G401 (cell line): ENCODE measurements around the gene SEMA4C. TPM values are rescaled to one million over a fixed set of nuclear protein-coding genes. Genes with fewer than 3 reads are reported as not detected.
"Not testable (repeated sequence)": the region's sequence is repeated elsewhere in the genome, so short reads cannot be mapped to it uniquely, and the experiment has no call there.

ENCODE experiments used
- DNase-seq: peaks from one replicate; pipeline ENCODE4 v3.0.0-alpha.2; 2015; ENCODE audit warnings: low spot score
- in situ Hi-C: cut with HindIII; loops from 2 replicates; pipeline ENCODE4 v1.10.0; 2016; ENCODE audit warnings: low sequenced_read_pairs, mixed read lengths
- total RNA-seq: library from RNA; depleted of rRNA; stranded (reverse); fragments of >200 nt; shearing (Covaris generic); gene quantifications from 2 replicates; pipeline ENCODE4 v1.2.3, GENCODE V29; 2014

SEMA4C gene
- total RNA-seq, 1 experiment from 2014 or later, result 37.9 TPM

GRCh38 chr2:96870626-96871255, 861 bp upstream of the SEMA4C start:
- DNase-seq, result peak; percentile 59
- in situ Hi-C loops, result no loop called here

- no peak for DNase-seq
- in situ Hi-C loops, result no loop called here
Measured at GRCh38 chr2:96869281-96869821, 529 bp downstream of the SEMA4C start.

GRCh38 chr2:96868555-96869280, 1.2 kb downstream of the SEMA4C start:
- in situ Hi-C loops, result no loop called here
- peak; percentile 59 for DNase-seq

- peak; percentile 87 for DNase-seq
- in situ Hi-C loops, result no loop called here
Measured at GRCh38 chr2:96867756-96868554, 1.9 kb downstream of the SEMA4C start.

- peak; percentile 74 for DNase-seq
- in situ Hi-C loops, result no loop called here
Measured at GRCh38 chr2:96866986-96867755, 2.7 kb downstream of the SEMA4C start.

GRCh38 chr2:96866586-96866985, 3.3 kb downstream of the SEMA4C start:
- DNase-seq, result no peak
- in situ Hi-C loops, result no loop called here

GRCh38 chr2:96866149-96866548, 3.7 kb downstream of the SEMA4C start:
- DNase-seq, result no peak
- in situ Hi-C loops, result no loop called here

- in situ Hi-C loops, result no loop called here
- DNase-seq, result no peak
Measured at GRCh38 chr2:96865654-96866053, 4.2 kb downstream of the SEMA4C start.

- in situ Hi-C loops, result no loop called here
- DNase-seq, result peak; percentile 91
Measured at GRCh38 chr2:96864343-96865091, 5.4 kb downstream of the SEMA4C start.

GRCh38 chr2:96863575-96864342, 6.1 kb downstream of the SEMA4C start:
- in situ Hi-C loops, result no loop called here
- peak; percentile 9 for DNase-seq

- DNase-seq, in situ Hi-C loops: not testable (repeated sequence)
Measured at GRCh38 chr2:96863056-96863455, 6.8 kb downstream of the SEMA4C start.

- in situ Hi-C loops, result no loop called here
- DNase-seq, result no peak
Measured at GRCh38 chr2:96861074-96861473, 8.8 kb downstream of the SEMA4C start.

- in situ Hi-C loops, result no loop called here
- no peak for DNase-seq
Measured at GRCh38 chr2:96860065-96861029, 9.5 kb downstream of the SEMA4C start.

GRCh38 chr2:96859681-96860064, 10.2 kb downstream of the SEMA4C start:
- in situ Hi-C loops, result no loop called here
- DNase-seq, result no peak

- in situ Hi-C loops, result no loop called here
- peak; percentile 55 for DNase-seq
Measured at GRCh38 chr2:96859099-96859649, 10.7 kb downstream of the SEMA4C start.

- in situ Hi-C loops, result no loop called here
- DNase-seq, result peak; percentile 98
Measured at GRCh38 chr2:96857667-96858372, 12.1 kb downstream of the SEMA4C start, which contains the start of gene ANKRD39. Gene ANKRD39, minus strand, starts transcription at chr2:96858016. Its CDS starts 29 bp downstream, at chr2:96857987.
